Prostate gland (tissue), 2 donors: ENCODE measurements around the gene COX6B1. TPM values are rescaled to one million over a fixed set of nuclear protein-coding genes. Genes with fewer than 3 reads are reported as not detected.

Experiments
- DNase-seq: peaks from one replicate; pipeline ENCODE4 v3.0.0-alpha.2; 2019; ENCODE audit warnings: low spot score
- H3K27ac ChIP-seq, 2 donors: fragments of 200-600 bp; sonication (generic); 2 replicates each; pipeline ENCODE4 v1.5.1; 2017 to 2019
- H3K27me3 ChIP-seq: fragments of 200-600 bp; sonication (generic); replicated peaks from 2 replicates; pipeline ENCODE4 v1.5.1; 2019; ENCODE audit not compliant: insufficient read depth
- H3K36me3 ChIP-seq, 2 donors: fragments of 200-600 bp; sonication (generic); 1 replicate in 1 of 2; 2 replicates in 1 of 2; pipeline versions ENCODE4 v1.5.1 to v1.8.1; 2017 to 2019
- H3K4me1 ChIP-seq: fragments of 200-600 bp; sonication (generic); replicated peaks from 2 replicates; pipeline ENCODE4 v1.5.1; 2019
- H3K4me3 ChIP-seq, 2 donors: fragments of 200-600 bp; sonication (generic); 2 replicates each; pipeline ENCODE4 v1.5.1; 2017 to 2019
- H3K9me3 ChIP-seq: fragments of 200-600 bp; sonication (generic); 2 replicates; pipeline ENCODE4 v1.5.1; 2017
- CTCF ChIP-seq, 4 experiments: fragments of 200-600 bp in 2 of 4; fragments of 450-650 bp in 2 of 4; sonication (generic) in 2 of 4; IDR thresholded peaks; 1 replicate in 3 of 4; 2 replicates in 1 of 4; pipeline ENCODE4 v1.5.1; 2016 to 2019; ENCODE audit warnings: antibody characterized with exemption in 4 of 4, mild to moderate bottlenecking in 2 of 4, moderate library complexity in 2 of 4
- POLR2A ChIP-seq: fragments of 450-650 bp; IDR thresholded peaks from one replicate; pipeline ENCODE4 v1.6.1; 2016; ENCODE audit warnings: antibody characterized with exemption, mild to moderate bottlenecking
- POLR2AphosphoS5 ChIP-seq: sonication (generic); formaldehyde crosslinking; IDR thresholded peaks from one replicate; pipeline ENCODE4 v1.6.1; 2017; ENCODE audit warnings: antibody characterized with exemption
- WGBS: methylation state at CpG from one replicate; pipeline ENCODE4 v1.1.5; 2018; 5-methylcytosine and 5-hydroxymethylcytosine counted together
- intact Hi-C: fragments of 100-400 bp; cut with DNase I; formaldehyde crosslinking; loops from one replicate; pipeline ENCODE4 v1.14.2; 2022
- total RNA-seq, 2 donors: library from RNA; depleted of rRNA; stranded (reverse); fragments of >200 nt; gene quantifications; one replicate each; pipeline ENCODE4 v1.1.0, GENCODE V29; 2016

The COX6B1 gene
- total RNA-seq, 2 donors from 2014 or later, result 334 to 665 TPM

DNA sequence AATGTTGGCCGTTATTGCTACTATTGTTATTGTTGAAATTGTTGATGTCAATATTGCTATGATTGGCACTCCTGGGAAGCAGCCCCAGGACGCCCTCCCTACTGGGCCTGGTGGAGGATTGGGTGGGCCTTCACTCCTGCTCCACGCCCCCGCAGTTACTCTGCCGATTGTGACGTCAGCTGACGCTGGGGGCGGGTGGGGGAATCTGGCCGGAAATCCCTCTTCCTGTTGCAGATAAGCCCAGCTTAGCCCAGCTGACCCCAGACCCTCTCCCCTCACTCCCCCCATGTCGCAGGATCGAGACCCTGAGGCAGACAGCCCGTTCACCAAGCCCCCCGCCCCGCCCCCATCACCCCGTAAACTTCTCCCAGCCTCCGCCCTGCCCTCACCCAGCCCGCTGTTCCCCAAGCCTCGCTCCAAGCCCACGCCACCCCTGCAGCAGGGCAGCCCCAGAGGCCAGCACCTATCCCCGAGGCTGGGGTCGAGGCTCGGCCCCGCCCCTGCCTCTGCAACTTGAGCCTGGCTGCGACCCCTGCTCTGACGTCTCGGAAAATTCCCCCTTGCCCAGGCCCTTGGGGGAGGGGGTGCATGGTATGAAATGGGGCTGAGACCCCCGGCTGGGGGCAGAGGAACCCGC lies 6.5 kb upstream of the COX6B1 start, which contains the start of gene ETV2:
ETV2 (plus strand) TSS at position 231 of the 637 bp plus-strand sequence. CDS start 716 bp downstream, outside the sequence.
- Histone ChIP-seq H3K4me3 (no peak within 1 kb of the TSS), H3K36me3 (peaks cover 0 to 10% of the 10 kb centered on the region in 2 donors), H3K27ac (no peak within 1 kb of the TSS), H3K9me3 (no peaks in the 10 kb centered on the region), H3K4me1 (no peaks in the 10 kb centered on the region), H3K27me3 (no peaks in the 10 kb centered on the region)
- no peak for DNase-seq
- WGBS, result 22% methylated on average over 21 of the region's 28 CpGs
- intact Hi-C loops, result no loop called here
- TF ChIP-seq POLR2AphosphoS5 (no peak), CTCF (IDR thresholded peaks at IDR 0.05) (no peak), POLR2A (no peak)

DNA sequence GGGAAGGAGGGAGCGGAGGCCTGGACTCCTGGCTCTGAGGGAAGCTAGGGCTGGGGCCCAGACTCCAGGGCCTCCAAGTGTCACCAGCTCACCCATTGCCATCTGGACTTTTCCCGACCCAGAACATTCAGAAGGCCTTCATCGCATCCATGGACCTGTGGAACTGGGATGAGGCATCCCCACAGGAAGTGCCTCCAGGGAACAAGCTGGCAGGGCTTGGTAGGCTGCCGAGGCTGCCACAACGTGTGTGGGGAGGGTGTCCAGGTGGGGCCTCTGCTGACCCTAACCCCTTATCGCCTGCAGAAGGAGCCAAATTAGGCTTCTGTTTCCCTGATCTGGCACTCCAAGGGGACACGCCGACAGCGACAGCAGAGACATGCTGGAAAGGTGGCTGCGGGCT lies 5.8 kb upstream of the COX6B1 start:
- H3K4me3 ChIP-seq, result no peak overlapping the region
- H3K27me3 ChIP-seq, result no peaks in the 10 kb centered on the region
- H3K27ac ChIP-seq, result no peak overlapping the region
- TF ChIP-seq CTCF (IDR thresholded peaks at IDR 0.05), result no peak
- TF ChIP-seq POLR2AphosphoS5, result no peak
- TF ChIP-seq POLR2A, result no peak
- no peak for DNase-seq
- intact Hi-C loops, result no loop called here
- no peaks in the 10 kb centered on the region for H3K4me1 ChIP-seq
- no peaks in the 10 kb centered on the region for H3K9me3 ChIP-seq
- 81% methylated on average over 10 of the region's 10 CpGs for WGBS
- H3K36me3 ChIP-seq, result peaks cover 0 to 4% of the 10 kb centered on the region in 2 donors

GRCh38 chr19:35642798-35643254 lies 5.3 kb upstream of the COX6B1 start:
- Histone ChIP-seq H3K4me3 (peak overlapping the region; percentile 47 to 58), H3K27me3 (no peaks in the 10 kb centered on the region), H3K4me1 (no peaks in the 10 kb centered on the region), H3K36me3 (no peaks in the 10 kb centered on the region), H3K27ac (peak overlapping the region; percentile 85 to 87), H3K9me3 (no peaks in the 10 kb centered on the region)
- TF ChIP-seq POLR2AphosphoS5 (no peak), CTCF (IDR thresholded peaks at IDR 0.05) (no peak), POLR2A (no peak)
- 32% methylated on average over 15 of the region's 15 CpGs for WGBS
- DNase-seq, result no peak
- intact Hi-C loops, result no loop called here

DNA sequence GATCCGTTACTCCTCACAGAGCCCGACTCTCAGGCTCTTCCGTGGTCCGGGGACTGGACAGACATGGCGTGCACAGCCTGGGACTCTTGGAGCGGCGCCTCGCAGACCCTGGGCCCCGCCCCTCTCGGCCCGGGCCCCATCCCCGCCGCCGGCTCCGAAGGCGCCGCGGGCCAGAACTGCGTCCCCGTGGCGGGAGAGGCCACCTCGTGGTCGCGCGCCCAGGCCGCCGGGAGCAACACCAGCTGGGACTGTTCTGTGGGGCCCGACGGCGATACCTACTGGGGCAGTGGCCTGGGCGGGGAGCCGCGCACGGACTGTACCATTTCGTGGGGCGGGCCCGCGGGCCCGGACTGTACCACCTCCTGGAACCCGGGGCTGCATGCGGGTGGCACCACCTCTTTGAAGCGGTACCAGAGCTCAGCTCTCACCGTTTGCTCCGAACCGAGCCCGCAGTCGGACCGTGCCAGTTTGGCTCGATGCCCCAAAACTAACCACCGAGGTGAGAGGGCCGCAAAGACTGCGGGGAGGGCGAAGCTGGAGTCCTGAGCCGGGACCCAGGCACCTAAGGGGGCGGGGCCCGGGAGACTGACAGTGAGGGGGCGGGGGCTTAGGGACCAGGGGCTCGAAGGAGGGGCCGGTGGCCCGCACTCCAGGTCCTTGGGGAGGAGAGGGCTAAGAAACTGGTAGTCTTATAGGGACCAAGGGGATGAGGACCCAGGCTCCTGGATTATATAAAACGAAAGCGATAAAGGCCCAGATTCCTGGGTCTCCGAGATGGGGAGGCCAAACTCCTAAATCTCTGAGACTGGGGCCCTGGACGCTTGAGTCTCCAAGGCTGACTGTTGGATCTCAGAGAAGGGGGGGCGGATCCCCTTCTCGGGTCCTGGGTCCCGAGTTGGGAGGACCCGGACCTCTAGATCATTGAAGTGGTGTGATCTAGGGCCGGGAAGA lies 4.6 kb upstream of the COX6B1 start:
- peak; percentile 84 for TF ChIP-seq POLR2A
- peak; percentile 60 for TF ChIP-seq POLR2AphosphoS5
- no peak for TF ChIP-seq CTCF (IDR thresholded peaks at IDR 0.05)
- Histone ChIP-seq H3K27me3 (no peaks in the 10 kb centered on the region), H3K4me3 (peak overlapping the region; percentile 47 to 58), H3K27ac (peak overlapping the region; percentile 85 to 87), H3K4me1 (no peaks in the 10 kb centered on the region), H3K36me3 (no peaks in the 10 kb centered on the region), H3K9me3 (no peaks in the 10 kb centered on the region)
- intact Hi-C loops, result no loop called here
- WGBS, result under 1% methylated on average over 47 of the region's 69 CpGs
- DNase-seq, result peak; percentile 74
